ENCODE results near the gene DNALI1.
"Not testable (repeated sequence)": the region's sequence is repeated elsewhere in the genome, so short reads cannot be mapped to it uniquely, and the experiment has no call there.

The DNALI1 gene

GRCh38 chr1:37519613-37520012 lies 37.1 kb upstream of the DNALI1 start (continued):
- no peak for TF ChIP-seq ZNF654 (tag by site-specific recombination; IDR thresholded peaks at IDR 0.05; ENCODE audit: low read depth)

- H3K36me3 ChIP-seq (ENCODE audit: control insufficient read depth in 2 of 2, insufficient read depth in 1 of 2, low read length in 2 of 2); H3K27ac ChIP-seq (ENCODE audit: extremely low read depth, low read depth, low read length); H3K4me1 ChIP-seq (ENCODE audit: control insufficient read depth, insufficient read depth, low read length); H3K9me3 ChIP-seq (ENCODE audit: control insufficient read depth, insufficient read depth, low read depth, low read length); POLR2A ChIA-PET; H3K4me3 ChIP-seq (ENCODE audit: low read depth, low read length): not testable (repeated sequence)
- CTCF ChIA-PET: interaction anchor here (0.7 kb wide), 1 partner anchor 29 kb away, joined by 3 read pairs; no protein-coding TSS in a partner anchor
These were observed 26.9 kb upstream of the DNALI1 start for GRCh38 chr1:37529888-37530287.

GRCh38 chr1:37532418-37533156 lies 24.2 kb upstream of the DNALI1 start:
- H3K4me1 ChIP-seq (ENCODE audit: control insufficient read depth, insufficient read depth, low read length); H3K4me3 ChIP-seq (ENCODE audit: low read depth, low read length); H3K9me3 ChIP-seq (ENCODE audit: control insufficient read depth, insufficient read depth, low read depth, low read length); H3K27ac ChIP-seq (ENCODE audit: extremely low read depth, low read depth, low read length): not testable (repeated sequence)
- peaks cover 0 to 28% of the 10 kb centered on the region in 2 experiments; a peak in 1 of 3 replicates for H3K36me3 ChIP-seq (ENCODE audit: control insufficient read depth in 2 of 2, insufficient read depth in 1 of 2, low read length in 2 of 2)
- TF ChIP-seq, protein P1, sequence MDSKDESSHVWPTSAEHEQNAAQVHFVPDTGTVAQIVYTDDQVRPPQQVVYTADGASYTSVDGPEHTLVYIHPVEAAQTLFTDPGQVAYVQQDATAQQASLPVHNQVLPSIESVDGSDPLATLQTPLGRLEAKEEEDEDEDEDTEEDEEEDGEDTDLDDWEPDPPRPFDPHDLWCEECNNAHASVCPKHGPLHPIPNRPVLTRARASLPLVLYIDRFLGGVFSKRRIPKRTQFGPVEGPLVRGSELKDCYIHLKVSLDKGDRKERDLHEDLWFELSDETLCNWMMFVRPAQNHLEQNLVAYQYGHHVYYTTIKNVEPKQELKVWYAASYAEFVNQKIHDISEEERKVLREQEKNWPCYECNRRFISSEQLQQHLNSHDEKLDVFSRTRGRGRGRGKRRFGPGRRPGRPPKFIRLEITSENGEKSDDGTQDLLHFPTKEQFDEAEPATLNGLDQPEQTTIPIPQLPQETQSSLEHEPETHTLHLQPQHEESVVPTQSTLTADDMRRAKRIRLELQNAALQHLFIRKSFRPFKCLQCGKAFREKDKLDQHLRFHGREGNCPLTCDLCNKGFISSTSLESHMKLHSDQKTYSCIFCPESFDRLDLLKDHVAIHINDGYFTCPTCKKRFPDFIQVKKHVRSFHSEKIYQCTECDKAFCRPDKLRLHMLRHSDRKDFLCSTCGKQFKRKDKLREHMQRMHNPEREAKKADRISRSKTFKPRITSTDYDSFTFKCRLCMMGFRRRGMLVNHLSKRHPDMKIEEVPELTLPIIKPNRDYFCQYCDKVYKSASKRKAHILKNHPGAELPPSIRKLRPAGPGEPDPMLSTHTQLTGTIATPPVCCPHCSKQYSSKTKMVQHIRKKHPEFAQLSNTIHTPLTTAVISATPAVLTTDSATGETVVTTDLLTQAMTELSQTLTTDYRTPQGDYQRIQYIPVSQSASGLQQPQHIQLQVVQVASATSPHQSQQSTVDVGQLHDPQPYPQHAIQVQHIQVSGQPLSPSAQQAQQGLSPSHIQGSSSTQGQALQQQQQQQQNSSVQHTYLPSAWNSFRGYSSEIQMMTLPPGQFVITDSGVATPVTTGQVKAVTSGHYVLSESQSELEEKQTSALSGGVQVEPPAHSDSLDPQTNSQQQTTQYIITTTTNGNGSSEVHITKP (tag by site-specific recombination; IDR thresholded peaks at IDR 0.05): peak; percentile 52; the same call in 1 of the 2 replicates
- ChIA-PET POLR2A (interaction anchor here (0.7 kb wide), 1 partner anchor 53 kb away, joined by 3 read pairs; no protein-coding TSS in a partner anchor), CTCF (interaction anchor here (0.7 to 2.5 kb wide), 2 partner anchors 18 to 77 kb away, joined by 3 to 6 read pairs; partner anchors contain the start of gene MEAF6)

DNA sequence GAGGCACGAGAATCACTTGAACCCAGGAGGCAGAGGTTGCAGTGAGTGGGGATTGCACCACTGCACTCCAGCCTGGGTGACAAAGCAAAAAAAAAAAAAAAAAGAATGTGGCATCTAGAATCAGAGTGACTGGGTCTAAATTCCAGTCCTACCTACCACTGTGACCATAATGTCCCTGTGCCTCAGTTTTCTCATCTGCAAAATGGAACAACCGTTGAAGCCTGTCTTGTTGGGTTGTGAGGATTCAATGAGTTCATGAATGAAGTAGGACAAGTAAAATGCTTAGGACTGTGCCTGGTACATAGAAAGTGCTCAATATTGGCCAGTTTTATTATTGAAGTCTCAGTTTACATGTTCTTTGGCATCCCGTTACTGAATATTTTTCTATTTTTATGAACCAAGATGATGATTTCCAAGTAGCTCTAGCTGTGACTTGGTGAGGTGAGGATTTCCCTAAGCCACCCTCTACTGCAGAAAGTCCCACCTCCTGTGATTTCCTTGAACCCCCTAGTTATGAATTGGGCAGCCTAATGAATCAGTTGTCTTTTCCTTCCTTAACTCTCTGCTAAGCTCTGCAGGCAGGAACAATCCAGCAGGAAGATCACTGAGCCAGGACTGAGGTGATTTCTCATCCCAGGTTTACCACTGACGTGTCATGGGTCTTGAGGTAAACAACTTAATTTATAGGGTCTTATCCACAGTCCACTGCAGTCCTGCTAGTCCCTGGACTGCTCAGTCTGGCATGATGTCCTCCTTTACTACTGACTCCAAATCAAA lies 23.2 kb upstream of the DNALI1 start:
- TF ChIP-seq ZNF629 (tag by site-specific recombination; IDR thresholded peaks at IDR 0.05) (0 out of 2 replicates have a peak, but pooled peaks have one; percentile 17), ZNF549 (tag by site-specific recombination; IDR thresholded peaks at IDR 0.05) (peak; percentile 63; the same call in 1 of the 2 replicates), IKZF3 (tag by site-specific recombination; IDR thresholded peaks at IDR 0.05) (no peak), ZNF157 (tag by site-specific recombination; IDR thresholded peaks at IDR 0.05) (no peak)
- TF ChIP-seq, protein P2, sequence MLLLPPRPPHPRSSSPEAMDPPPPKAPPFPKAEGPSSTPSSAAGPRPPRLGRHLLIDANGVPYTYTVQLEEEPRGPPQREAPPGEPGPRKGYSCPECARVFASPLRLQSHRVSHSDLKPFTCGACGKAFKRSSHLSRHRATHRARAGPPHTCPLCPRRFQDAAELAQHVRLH (tag by site-specific recombination; IDR thresholded peaks at IDR 0.05): 0 out of 2 replicates have a peak, but pooled peaks have one; percentile 17
- no peaks in the 10 kb centered on the region for H3K9me3 ChIP-seq (ENCODE audit: control insufficient read depth, insufficient read depth, low read depth, low read length)
- POLR2A ChIA-PET: no interaction called here
- CTCF ChIA-PET: interaction anchor here (0.6 to 2.5 kb wide), 3 partner anchors 9 to 843 kb away, joined by 3 to 6 read pairs (median 3); partner anchors contain the start of gene MEAF6
- H3K36me3 ChIP-seq (ENCODE audit: control insufficient read depth in 2 of 2, insufficient read depth in 1 of 2, low read length in 2 of 2): peaks cover 6 to 37% of the 10 kb centered on the region in 2 experiments; a peak in 2 of 3 replicates
- peaks cover 3% of the 10 kb centered on the region; the same call in 1 of the 2 replicates for H3K4me1 ChIP-seq (ENCODE audit: control insufficient read depth, insufficient read depth, low read length)
- H3K4me3 ChIP-seq (ENCODE audit: low read depth, low read length): no peak overlapping the region
- no peak overlapping the region for H3K27ac ChIP-seq (ENCODE audit: extremely low read depth, low read depth, low read length)

DNA sequence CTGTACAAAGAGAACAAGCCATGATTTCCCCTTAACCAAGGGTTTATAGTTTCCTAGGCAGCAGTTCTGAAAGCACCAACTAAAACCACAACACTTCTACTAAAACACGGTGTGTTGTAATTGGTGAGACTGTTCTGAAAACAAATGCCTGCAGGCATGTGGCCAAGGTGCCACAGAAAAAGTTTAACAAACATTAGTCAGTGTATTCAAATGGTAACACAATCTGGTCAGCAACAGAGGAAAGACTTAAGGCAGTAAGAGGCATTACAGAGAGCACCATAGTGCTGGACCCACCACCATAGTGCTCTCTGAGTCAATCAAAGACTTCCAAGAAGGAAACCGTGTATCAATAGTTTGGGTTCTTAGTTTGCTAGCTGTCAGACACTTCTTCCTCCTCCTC lies 19.4 kb upstream of the DNALI1 start:
- POLR2A ChIA-PET: no interaction called here
- H3K27ac ChIP-seq (ENCODE audit: extremely low read depth, low read depth, low read length): no peak overlapping the region
- CTCF ChIA-PET: interaction anchor here (1.8 kb wide), 1 partner anchor 23 kb away, joined by 6 read pairs; the partner anchor contains the start of gene MEAF6
- no peak overlapping the region for H3K4me3 ChIP-seq (ENCODE audit: low read depth, low read length)
- peaks cover 3% of the 10 kb centered on the region; the same call in 1 of the 2 replicates for H3K4me1 ChIP-seq (ENCODE audit: control insufficient read depth, insufficient read depth, low read length)
- H3K9me3 ChIP-seq (ENCODE audit: control insufficient read depth, insufficient read depth, low read depth, low read length): no peaks in the 10 kb centered on the region
- peaks cover 29 to 71% of the 10 kb centered on the region in 2 experiments for H3K36me3 ChIP-seq (ENCODE audit: control insufficient read depth in 2 of 2, insufficient read depth in 1 of 2, low read length in 2 of 2)
- TF ChIP-seq ZNF16 (tag by site-specific recombination; IDR thresholded peaks at IDR 0.05; ENCODE audit: low read depth): no peak
- TF ChIP-seq YY2 (tag by site-specific recombination; IDR thresholded peaks at IDR 0.05): no peak
- TF ChIP-seq ZBTB6 (tag by site-specific recombination; IDR thresholded peaks at IDR 0.05): no peak
- peak; percentile 76 for TF ChIP-seq ZFP69B (tag by site-specific recombination; IDR thresholded peaks at IDR 0.05)
- no peak for TF ChIP-seq PRDM1 (tag by site-specific recombination; IDR thresholded peaks at IDR 0.05)
- TF ChIP-seq, protein P3, sequence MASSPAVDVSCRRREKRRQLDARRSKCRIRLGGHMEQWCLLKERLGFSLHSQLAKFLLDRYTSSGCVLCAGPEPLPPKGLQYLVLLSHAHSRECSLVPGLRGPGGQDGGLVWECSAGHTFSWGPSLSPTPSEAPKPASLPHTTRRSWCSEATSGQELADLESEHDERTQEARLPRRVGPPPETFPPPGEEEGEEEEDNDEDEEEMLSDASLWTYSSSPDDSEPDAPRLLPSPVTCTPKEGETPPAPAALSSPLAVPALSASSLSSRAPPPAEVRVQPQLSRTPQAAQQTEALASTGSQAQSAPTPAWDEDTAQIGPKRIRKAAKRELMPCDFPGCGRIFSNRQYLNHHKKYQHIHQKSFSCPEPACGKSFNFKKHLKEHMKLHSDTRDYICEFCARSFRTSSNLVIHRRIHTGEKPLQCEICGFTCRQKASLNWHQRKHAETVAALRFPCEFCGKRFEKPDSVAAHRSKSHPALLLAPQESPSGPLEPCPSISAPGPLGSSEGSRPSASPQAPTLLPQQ (tag by site-specific recombination; IDR thresholded peaks at IDR 0.05): peak; percentile 96

All from HEK293 (cell line).